GM19239 (cell line): ENCODE results near the gene BSDC1.
"Not testable (repeated sequence)": the region's sequence is repeated elsewhere in the genome, so short reads cannot be mapped to it uniquely, and the experiment has no call there.

Experiments used
- DNase-seq: peaks from one replicate; pipeline ENCODE4 v3.0.0; 2011; ENCODE audit warnings: low spot score; ENCODE audit not compliant: insufficient read length
- FAIRE-seq: peaks from 2 replicates; lab custom pipeline; 2011; peaks lifted over from hg19 to GRCh38; lab: Jason Lieb, UNC

Gene BSDC1

DNA sequence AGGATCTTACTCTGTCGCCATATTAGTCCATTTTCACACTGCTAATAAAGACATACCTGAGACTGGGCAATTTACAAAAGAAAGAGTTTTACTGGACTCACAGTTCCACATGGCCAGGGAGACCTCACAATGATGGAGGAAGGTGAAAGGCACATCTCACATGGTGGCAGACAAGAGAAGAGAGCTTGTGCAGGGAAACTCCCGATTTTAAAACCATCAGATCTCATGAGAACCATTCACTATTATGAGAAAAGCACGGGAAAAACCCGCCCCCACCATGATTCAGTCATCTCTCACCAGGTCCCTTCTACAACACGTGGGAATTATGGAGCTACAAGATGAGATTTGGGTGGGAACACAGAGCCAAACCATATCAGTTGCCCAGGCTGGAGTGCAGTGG lies 2.3 kb upstream of the BSDC1 start:
- FAIRE-seq, DNase-seq: not testable (repeated sequence)

DNA sequence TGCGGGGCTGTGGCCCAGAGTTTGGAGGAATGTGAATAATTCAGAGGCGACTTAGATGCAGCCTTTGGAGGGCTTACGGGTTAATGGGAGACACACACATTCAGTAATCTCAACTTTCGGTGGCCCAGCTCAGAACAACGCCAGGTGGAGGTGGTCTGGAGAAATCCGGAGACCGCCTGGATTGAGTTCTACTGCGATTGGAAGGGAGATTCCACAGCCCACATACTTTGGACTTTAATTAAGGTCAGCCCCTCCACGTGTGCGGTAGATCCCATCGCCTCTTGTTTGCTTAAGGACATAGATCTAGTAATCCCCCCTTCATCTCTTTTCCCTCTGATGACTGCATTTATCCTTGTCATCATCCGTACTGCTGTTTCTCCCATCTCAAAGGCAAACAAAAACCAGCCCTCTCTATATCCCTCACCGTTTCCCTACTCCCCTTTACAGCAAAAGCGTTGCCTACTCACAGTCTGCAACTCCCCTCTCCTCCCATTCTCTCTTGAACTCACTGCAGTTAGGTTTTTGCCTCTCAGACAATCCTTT lies 720 bp upstream of the BSDC1 start:
- no peak for FAIRE-seq
- no peak for DNase-seq

DNA sequence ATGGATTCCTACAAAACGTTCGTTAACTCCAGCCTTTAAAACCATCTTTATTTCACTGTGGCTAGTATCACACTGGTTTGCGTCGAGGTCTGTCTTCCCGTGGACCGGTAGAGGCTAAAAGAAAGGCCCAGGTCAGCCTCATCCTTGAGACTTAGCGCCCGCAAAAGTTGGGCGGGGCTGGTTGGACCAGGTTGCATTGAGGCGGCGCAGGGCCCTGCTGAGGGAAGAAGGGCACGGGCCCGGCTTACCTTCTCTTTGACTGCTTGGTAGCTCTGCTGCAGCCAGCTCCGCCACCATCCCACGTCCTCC lies 455 bp downstream of the BSDC1 start:
- no peak for DNase-seq

DNA sequence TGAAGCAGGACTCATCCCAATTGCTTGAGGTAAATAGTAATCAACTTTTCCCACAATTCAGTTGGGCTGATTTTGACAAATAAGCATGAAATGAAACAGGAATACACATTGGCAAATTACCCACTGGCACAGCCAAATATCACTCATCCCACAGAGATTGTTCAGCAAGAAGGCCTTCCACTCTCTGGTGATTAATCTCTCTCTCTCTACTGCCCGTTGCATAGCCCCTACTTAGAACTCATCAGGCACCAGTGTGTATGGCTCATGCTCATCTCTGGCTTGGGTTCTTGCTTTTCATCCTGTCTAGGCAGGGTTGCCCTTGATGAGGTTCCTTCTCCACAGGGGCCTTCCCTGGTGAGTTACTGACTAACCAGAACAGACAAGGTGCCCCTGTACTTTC lies 1.1 kb downstream of the BSDC1 start:
- FAIRE-seq = no peak
- no peak for DNase-seq

More for the DNA sequence above, 455 bp downstream of the BSDC1 start:
- no peak for FAIRE-seq

DNA sequence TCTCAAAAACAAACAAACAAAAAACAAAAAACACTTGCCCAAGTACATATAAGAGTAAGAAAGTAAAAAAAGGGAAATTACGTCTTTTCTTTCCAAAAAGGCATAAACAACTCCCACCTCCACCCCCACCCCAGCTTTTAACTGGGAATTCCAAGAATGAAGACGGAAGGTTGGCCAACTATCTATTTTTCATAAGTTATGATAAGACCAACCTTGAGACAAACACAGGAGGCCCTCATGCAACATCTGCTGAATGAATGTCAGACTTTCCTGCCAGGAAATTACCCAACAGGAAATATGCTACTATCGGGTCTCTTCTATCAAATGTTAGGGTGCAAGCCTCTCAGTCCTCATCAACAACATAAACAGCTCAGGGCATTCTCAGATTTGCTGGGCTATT lies 1.9 kb downstream of the BSDC1 start:
- no peak for DNase-seq
- FAIRE-seq = no peak

DNA sequence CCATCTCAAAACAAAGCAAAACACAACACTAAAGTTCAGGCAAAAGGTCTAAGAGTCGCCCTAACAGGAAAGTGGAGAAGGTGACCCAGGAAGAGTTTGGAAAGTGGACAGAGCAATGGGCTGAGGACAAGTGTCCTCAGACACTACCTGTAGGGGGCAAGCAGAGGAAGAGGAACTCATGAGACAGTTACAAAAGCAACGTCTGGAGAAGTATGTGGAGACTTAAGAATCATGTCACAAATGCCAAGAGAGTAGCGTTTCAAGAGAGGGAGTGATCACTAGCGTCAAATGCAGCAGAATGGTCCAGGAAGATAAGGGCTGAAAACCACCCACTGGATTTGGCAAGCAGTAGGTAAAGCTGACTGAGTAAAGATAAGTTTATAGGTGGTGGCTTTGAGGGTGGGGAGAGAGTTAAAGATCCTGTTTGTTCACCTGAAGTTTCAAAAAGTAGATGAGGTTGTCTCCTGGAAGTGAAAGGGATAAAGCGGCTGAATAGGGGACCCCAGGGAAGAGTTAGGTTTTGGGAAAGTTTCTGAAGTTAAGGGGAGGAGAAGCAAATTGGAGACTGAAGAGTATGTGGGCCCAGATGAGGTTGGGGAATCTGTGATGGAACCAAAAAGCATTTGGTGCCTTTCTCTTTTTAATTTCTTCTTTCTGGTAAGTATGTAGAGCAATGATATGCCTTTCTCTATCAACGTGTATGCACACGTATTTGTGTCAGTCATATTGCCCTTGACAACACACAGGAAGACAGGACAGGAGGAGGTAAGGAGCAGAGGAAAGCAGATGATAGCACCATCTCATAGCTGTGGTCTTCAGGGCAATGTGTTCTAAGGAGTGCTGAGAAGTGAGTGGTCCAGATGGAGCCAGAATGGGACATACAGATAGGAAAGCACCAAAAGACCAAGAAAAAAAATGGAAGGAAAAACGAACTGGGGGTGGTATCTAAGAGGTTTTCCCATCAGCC lies 3.1 kb downstream of the BSDC1 start:
- DNase-seq = no peak
- FAIRE-seq = no peak

DNA sequence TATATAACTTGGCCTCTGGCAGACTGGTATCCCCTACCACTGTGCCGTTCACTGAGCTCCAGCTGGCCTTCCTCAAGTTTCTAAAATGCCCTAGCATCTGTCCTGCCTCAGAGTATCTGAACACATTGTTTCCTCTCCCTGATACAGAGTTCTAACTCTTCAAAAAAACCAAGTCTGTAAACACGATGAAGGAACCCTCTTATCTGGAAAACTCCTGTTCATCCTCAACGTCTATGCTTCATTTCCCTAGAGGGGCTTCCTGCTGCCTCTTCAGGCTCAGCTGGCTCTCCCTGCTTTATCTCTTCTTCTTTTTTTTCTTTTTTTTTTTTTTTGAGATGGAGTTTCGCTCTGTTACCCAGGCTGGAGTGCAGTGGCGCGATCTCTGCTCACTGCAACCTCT lies 5.6 kb downstream of the BSDC1 start:
- FAIRE-seq (no peak), DNase-seq (no peak)

DNA sequence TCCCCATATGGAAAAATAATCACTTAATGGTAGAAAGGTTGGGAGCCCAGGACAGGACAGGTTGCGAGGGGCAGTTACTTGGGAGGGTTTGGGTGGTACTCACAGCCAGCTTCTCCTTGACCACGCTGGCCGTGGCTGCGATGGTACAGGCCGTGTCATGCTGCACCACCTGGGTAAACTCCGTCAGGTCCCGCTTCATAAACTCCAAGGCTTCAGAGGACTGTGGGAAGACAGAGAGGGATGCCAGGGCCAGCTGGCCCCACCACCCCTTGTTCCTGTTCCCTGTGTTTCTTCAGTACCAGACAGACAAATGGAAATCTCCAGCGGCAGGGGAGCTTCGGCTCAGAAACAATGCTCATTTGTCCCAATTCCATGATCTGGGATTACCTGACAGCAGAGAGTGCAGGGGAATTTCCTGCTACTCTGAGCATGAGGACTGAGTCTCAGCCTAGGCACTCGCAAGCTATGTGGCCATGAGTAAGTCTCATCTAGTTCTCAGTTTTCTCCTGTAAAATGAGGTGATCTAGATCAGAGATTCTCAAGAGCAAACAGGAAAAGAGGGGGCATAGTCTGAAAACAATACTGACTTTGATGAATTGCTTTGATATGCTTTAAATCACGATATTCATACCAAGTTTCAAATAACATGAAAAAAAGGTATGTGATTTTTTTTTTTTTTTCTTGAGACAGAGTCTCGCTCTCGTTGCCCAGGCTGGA lies 7.4 kb downstream of the BSDC1 start:
- FAIRE-seq (no peak), DNase-seq (no peak)

DNA sequence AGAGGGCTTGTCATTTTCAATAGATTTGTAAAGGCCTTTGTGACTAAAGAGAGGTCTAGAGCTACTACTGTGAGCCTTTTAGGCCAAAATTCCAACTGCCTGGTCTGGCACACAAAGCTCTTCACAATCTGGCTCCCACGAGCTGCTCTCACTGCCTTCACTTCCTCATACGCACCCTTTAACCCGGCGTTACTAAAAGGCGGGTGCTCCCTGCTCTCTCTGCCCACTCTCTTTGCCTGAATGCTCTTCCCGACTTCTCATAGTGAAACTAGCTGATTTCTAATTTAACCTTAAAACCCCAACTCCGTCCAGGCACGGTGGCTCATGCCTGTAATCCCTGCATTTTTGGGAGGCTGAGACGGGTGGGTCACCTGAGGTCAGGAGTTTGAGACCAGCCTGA lies 14.2 kb downstream of the BSDC1 start:
- no peak for DNase-seq
- FAIRE-seq = no peak

DNA sequence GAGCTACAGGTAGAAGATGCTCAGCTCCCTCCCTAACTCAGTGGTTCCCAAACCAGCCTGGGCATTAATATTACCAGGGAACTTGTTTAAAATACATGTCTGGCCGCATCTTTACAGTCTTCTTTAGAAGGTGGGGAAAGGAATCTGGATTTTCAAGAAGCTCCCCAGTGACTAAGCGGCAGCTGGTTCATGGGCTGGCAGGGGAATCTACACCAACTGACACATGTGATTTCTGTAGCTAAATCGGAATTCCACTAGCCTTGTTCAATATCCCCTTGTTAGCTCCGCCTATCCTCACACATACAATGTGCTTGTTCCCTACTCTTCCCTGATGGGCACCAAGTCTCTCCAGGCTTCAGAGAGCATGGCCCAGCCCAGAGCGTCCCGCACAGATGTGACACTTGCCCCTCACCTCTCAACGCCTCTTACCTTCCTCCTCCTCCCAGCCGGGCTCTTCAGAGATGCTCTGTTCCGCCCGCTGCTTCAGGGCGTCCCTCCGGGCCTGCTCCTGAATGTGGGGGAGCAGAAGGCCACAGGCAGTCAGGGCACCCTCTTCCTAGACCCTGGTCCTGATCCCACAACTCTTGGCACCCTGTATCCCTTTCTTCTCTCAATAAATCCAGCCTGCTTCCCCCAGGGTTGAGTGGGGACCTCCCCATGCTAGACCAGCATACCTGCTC lies 16.6 kb downstream of the BSDC1 start:
- DNase-seq (no peak), FAIRE-seq (no peak)

DNA sequence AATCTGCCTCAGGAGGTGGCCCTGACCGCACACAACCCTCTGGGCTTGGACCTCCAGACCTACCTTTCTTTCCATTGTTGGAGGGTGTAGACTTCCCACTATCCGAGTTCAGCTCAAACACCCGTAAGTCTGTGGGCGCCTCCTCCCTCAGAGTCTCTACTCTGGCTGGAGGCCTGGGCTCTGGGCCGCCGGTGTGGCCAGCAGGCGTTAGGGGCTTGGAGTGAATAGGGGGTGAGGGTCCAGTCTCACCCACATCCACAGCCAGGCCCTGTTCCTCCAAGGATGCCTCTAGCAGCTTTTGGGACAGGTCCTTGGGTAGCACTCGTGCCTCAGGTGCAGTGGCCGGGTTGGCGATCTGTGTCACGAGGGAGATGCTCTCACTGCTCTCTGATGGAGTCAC lies 18.0 kb downstream of the BSDC1 start:
- DNase-seq (no peak), FAIRE-seq (no peak)

DNA sequence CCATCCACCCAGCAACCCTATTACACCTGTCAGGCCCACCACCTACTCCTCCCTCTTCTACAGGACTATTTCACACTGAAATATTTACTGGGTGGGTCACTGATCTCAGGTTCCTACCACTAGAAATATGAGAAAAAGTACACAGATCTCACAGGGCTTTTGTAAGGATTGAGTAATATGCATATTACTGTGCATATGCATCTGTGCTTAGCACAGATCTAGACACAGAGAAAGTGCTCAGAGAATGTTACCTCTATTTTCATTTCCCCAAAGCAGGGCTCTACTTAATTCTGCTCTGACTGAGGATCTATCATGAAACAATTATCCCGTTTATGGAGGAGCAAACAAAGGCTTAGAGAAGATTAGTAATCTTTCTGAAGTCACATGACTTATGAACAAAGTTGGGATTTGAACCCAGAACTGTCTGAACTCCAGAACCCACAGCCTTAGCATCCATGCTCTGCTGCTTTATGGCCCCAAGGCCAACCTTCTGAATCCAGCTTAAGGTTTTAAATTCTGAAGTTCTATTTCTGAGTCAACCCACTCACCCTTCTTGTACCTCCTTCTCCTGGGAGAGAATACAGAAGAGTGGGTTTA lies 20.1 kb downstream of the BSDC1 start:
- FAIRE-seq (no peak), DNase-seq (no peak)

DNA sequence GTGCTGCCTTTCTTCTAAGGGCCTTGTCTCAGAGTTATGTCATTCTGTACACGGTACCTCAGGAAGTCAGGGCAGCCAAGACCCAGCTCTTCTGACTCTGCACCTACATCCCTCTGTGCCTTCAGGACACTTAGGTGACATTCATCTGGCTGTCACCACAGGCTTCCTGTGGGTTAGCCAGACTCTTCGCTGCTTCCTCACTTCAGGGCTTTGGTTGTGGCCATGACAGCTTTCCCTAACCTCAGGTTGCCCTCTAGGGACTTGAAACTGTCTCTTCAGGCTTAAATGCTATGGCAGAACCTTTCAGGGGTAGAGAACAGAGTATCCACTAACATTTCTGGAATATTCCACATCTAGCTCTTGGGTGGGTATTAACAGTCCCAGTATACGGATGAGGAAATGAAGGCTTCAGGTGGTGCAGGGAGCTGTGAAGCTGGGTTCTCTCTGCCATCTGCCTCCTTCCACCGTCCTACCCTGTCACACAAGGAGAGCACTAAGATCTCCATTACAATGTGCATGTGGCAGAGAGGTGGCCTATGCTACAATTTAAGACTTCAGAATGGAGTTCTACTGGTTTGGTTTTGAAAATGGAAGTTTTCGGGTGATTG lies 22.0 kb downstream of the BSDC1 start:
- DNase-seq = no peak
- FAIRE-seq = peak; percentile 73

DNA sequence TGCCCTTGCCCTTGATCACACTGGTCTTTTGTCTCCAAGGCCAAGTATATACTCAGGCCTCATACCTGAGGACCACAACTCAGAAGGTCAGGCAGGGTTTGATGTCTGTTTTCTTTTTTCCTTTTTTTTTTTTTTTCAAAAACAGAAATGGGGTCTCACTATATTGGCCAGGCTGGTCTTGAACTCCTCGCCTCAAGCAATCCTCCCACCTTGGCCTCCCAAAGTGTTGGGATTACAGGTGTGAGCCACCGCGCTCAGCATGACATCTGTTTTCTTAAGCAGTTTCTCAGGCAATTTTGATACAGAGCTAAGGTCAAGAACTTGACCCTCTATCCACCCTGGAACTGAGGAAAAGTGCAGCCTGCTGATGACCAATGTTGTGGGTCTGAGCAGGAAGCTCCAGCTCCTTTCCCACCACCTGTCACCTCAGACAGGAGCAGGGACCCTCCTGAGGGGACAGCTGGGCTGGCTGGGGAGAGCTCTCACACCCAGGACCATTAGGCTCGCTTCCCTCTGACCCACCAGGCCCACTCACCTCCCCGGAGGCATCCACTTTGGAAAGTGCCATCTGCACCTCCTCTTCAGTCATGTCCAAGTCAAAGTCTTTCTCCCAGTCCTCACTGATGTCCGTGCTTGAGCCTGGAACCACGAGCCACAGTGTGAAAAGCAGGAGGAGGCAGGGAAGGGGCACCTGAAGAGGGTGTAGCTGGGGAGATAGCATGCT lies 26.2 kb downstream of the BSDC1 start:
- FAIRE-seq = no peak
- DNase-seq = no peak

DNA sequence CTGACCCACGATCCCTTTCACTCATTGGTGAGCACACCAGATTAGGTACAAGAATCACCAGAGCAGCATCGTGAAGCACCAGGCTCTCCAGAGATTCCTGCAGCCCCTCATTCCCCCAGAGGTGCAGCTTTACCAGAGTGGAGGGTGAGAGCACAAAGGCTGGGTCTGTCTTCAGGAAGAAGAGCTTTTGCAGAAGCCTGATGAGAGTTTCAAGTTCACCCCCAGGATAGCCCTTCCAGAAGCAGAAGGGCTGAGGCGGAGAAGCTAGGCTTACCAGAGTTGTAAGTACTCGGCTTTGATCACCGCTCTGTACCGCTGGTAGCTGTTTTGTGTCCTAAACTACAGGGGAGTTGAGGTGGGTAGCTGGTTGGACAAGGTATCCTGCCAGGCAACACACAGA lies 28.8 kb downstream of the BSDC1 start:
- no peak for FAIRE-seq

DNA sequence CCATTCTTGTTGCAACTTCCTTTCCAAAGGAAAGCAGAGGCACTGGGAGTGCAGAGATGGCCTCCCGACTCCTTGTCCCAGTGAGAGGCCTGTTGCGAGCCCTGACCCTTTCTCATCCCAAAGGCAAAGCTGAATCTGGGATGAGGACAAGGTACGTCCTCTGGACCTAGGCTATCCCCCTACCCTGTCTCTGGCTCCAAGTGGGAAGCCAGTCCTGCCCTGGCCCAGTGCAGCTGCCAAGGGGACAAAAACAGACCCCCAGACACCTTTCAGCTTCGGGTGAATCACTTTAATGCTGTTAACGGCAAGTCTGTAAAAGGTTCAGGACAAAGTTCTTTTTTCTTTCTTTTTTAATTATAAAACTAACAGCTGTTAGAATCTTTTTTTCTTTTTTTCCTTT lies 29.4 kb downstream of the BSDC1 start:
- no peak for FAIRE-seq
- no peak for DNase-seq

More for the DNA sequence above, 28.8 kb downstream of the BSDC1 start:
- no peak for DNase-seq

DNA sequence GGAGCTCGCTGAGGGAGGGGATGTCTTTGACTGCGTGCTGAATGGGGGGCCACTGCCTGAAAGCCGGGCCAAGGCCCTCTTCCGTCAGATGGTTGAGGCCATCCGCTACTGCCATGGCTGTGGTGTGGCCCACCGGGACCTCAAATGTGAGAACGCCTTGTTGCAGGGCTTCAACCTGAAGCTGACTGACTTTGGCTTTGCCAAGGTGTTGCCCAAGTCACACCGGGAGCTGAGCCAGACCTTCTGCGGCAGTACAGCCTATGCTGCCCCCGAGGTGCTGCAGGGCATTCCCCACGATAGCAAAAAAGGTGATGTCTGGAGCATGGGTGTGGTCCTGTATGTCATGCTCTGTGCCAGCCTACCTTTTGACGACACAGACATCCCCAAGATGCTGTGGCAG lies 30.5 kb downstream of the BSDC1 start:
- FAIRE-seq (no peak), DNase-seq (no peak)

DNA sequence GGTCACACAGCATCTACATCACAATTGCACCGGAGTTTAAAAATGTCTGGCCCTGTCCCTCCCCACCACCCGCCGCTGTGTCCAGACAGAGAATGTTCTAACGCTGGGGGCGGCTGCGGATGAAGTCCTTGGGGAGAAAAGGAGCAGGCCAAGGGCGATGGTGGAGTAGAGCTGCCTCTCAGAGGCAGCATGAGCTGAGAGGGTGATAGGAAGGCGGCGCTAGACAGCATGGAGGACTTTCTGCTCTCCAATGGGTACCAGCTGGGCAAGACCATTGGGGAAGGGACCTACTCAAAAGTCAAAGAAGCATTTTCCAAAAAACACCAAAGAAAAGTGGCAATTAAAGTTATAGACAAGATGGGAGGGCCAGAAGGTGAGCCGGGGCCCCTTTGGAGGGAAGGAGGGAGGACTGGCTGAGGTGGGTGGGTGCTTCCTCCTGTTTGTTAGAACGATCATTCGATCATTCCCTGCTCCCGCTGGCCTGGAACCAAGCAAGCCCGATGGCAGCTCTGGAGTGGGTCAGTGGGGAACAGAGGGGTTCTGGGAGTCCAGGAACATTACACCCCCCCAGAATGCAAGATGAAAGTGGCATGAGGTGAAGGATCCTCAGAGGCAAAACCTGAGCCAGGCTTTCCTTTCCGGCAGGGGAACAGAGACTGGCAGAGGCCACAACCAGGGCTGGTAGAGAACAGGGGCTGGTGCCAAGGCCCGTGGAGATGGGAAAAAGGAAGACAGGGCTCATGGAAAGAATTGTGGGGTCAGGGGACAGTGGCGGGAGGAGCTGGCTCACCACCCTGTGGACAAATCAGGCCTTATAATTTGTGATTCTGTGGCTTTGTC lies 31.5 kb downstream of the BSDC1 start, which contains the start of the genes FAM229A and TSSK3:
TSS of gene FAM229A (minus strand) at position 12 of the 840 bp plus-strand sequence. CDS start 394 bp downstream, outside the sequence.
TSS of gene TSSK3 (plus strand) at position 66 of the 840 bp plus-strand sequence. CDS start at position 229, 163 bp downstream.
- FAIRE-seq (no peak), DNase-seq (no peak)
